H9 (cell line): ENCODE results near the gene GALNT9. TPM values are rescaled to one million over a fixed set of nuclear protein-coding genes. Genes with fewer than 3 reads are reported as not detected.

ENCODE experiments used
- DNase-seq: peaks from one replicate; pipeline ENCODE4 v3.0.0-alpha.2; 2017
- H2AFZ ChIP-seq: one replicate; pipeline ENCODE4 v1.6.1; 2013; ENCODE audit warnings: mild to moderate bottlenecking, low read length, control low read depth, moderate library complexity
- H2AK5ac ChIP-seq: 2 replicates; pipeline ENCODE4 v1.6.1; 2013; ENCODE audit warnings: low read length, control low read depth, mixed read lengths; ENCODE audit not compliant: insufficient read length
- H2BK120ac ChIP-seq: one replicate; pipeline ENCODE4 v1.6.1; 2013; ENCODE audit warnings: low read depth, mild to moderate bottlenecking, low read length, control low read depth, inconsistent platforms; ENCODE audit not compliant: poor library complexity, severe bottlenecking
- H2BK12ac ChIP-seq: 2 replicates; pipeline ENCODE4 v1.6.1; 2013; ENCODE audit warnings: low read length, control low read depth, mixed read lengths, low read depth; ENCODE audit not compliant: insufficient read length
- H2BK15ac ChIP-seq: 2 replicates; pipeline ENCODE4 v1.6.1; 2013; ENCODE audit warnings: low read depth, low read length, control low read depth
- H2BK20ac ChIP-seq: one replicate; pipeline ENCODE4 v1.6.1; 2013; ENCODE audit warnings: low read depth, mild to moderate bottlenecking, low read length, control low read depth, inconsistent platforms; ENCODE audit not compliant: poor library complexity, severe bottlenecking
- H2BK5ac ChIP-seq: 2 replicates; pipeline ENCODE4 v1.6.1; 2013; ENCODE audit warnings: low read length, control low read depth, mixed read lengths; ENCODE audit not compliant: insufficient read length
- H3K14ac ChIP-seq: 2 replicates; pipeline ENCODE4 v1.6.1; 2013; ENCODE audit warnings: low read length, control low read depth; ENCODE audit not compliant: insufficient read depth
- H3K18ac ChIP-seq: 2 replicates; pipeline ENCODE4 v1.6.1; 2013; ENCODE audit warnings: low read depth, mild to moderate bottlenecking, mixed read lengths, low read length, control low read depth; ENCODE audit not compliant: insufficient read length
- H3K23ac ChIP-seq: 2 replicates; pipeline ENCODE4 v1.6.1; 2013; ENCODE audit warnings: low read length, control low read depth, mixed read lengths, low read depth; ENCODE audit not compliant: insufficient read length
- H3K23me2 ChIP-seq: 2 replicates; pipeline ENCODE4 v1.6.1; 2013; ENCODE audit warnings: low read depth, mild to moderate bottlenecking, mixed read lengths, low read length, control low read depth; ENCODE audit not compliant: insufficient read length, poor library complexity, severe bottlenecking
- H3K27ac ChIP-seq: 2 replicates; pipeline ENCODE4 v1.5.1; 2013; ENCODE audit warnings: low read length, control low read depth, mixed read lengths, low read depth; ENCODE audit not compliant: insufficient read length
- H3K27me3 ChIP-seq: 2 replicates; pipeline ENCODE4 v1.6.1; 2013; ENCODE audit warnings: low read length, control low read depth, inconsistent platforms; ENCODE audit not compliant: insufficient read depth
- H3K4ac ChIP-seq: 2 replicates; pipeline ENCODE4 v1.6.1; 2013; ENCODE audit warnings: low read depth, mild to moderate bottlenecking, control low read depth, inconsistent platforms, low read length, moderate library complexity
- H3K4me1 ChIP-seq: 2 replicates; pipeline ENCODE4 v1.6.1; 2013; ENCODE audit warnings: low read length, control low read depth, inconsistent platforms; ENCODE audit not compliant: insufficient read depth
- H3K4me2 ChIP-seq: 2 replicates; pipeline ENCODE4 v1.6.1; 2013; ENCODE audit warnings: low read length, control low read depth, mixed read lengths; ENCODE audit not compliant: insufficient read length, insufficient read depth
- H3K56ac ChIP-seq: 2 replicates; pipeline ENCODE4 v1.6.1; 2013; ENCODE audit warnings: low read depth, mild to moderate bottlenecking, mixed read lengths, low read length, control low read depth; ENCODE audit not compliant: insufficient read length
- H3K79me1 ChIP-seq: 2 replicates; pipeline ENCODE4 v1.6.1; 2013; ENCODE audit warnings: low read depth, mild to moderate bottlenecking, moderate library complexity, low read length, control low read depth, inconsistent platforms; ENCODE audit not compliant: insufficient read depth, poor library complexity, severe bottlenecking
- H3K79me2 ChIP-seq: 2 replicates; pipeline ENCODE4 v1.6.1; 2013; ENCODE audit warnings: low read length, control low read depth, inconsistent platforms; ENCODE audit not compliant: insufficient read depth
- H3K9ac ChIP-seq: 2 replicates; pipeline ENCODE4 v1.6.1; 2013; ENCODE audit warnings: low read length, control low read depth, mixed read lengths; ENCODE audit not compliant: insufficient read length; ENCODE audit errors: extremely low read depth
- H3K9me3 ChIP-seq: one replicate; pipeline ENCODE4 v1.6.1; 2013; ENCODE audit warnings: low read depth, low read length, inconsistent platforms; ENCODE audit not compliant: control insufficient read depth
- H3T11ph ChIP-seq: one replicate; pipeline ENCODE4 v1.6.1; 2013; ENCODE audit warnings: mild to moderate bottlenecking, low read length, control low read depth, inconsistent platforms
- H4K20me1 ChIP-seq: one replicate; pipeline ENCODE4 v1.6.1; 2013; ENCODE audit not compliant: control insufficient read depth, insufficient read length, insufficient read depth
- H4K5ac ChIP-seq: 2 replicates; pipeline ENCODE4 v1.6.1; 2013; ENCODE audit warnings: low read depth, mild to moderate bottlenecking, mixed read lengths, low read length, control low read depth; ENCODE audit not compliant: insufficient read length
- H4K8ac ChIP-seq: replicated peaks from 2 replicates; pipeline ENCODE4 v1.6.1; 2013; ENCODE audit warnings: low read length, control low read depth, mixed read lengths, low read depth; ENCODE audit not compliant: insufficient read length
- H4K91ac ChIP-seq: 2 replicates; pipeline ENCODE4 v1.6.1; 2013; ENCODE audit warnings: low read depth, mild to moderate bottlenecking, moderate library complexity, mixed read lengths, low read length, control low read depth; ENCODE audit not compliant: insufficient read length
- H3K27ac Mint-ChIP-seq, 3 experiments: 2 replicates in 2 of 3; 3 replicates in 1 of 3; pipeline ENCODE4 v1.8.0; 2020 to 2021; ENCODE audit warnings: mixed read lengths in 3 of 3, mild to moderate bottlenecking in 1 of 3, moderate library complexity in 1 of 3
- H3K27me3 Mint-ChIP-seq: 2 replicates; pipeline ENCODE4 v1.8.0; 2021; ENCODE audit warnings: low read depth, mild to moderate bottlenecking, moderate library complexity, mixed read lengths
- H3K36me3 Mint-ChIP-seq, 3 experiments: 2 replicates in 2 of 3; 3 replicates in 1 of 3; pipeline ENCODE4 v1.8.0; 2020 to 2021; ENCODE audit warnings: low read depth in 3 of 3, mixed read lengths in 3 of 3; ENCODE audit not compliant: insufficient read depth in 1 of 3
- H3K4me1 Mint-ChIP-seq, 2 experiments: 2 replicates each; pipeline ENCODE4 v1.8.0; 2020; ENCODE audit warnings: mixed read lengths in 2 of 2
- H3K4me3 Mint-ChIP-seq, 2 experiments: 2 replicates in 1 of 2; 3 replicates in 1 of 2; pipeline ENCODE4 v1.8.0; 2020 to 2021; ENCODE audit warnings: mild to moderate bottlenecking in 2 of 2, mixed read lengths in 2 of 2, moderate library complexity in 1 of 2
- H3K9me3 Mint-ChIP-seq, 2 experiments: 2 replicates in 1 of 2; 3 replicates in 1 of 2; pipeline ENCODE4 v1.8.0; 2020; ENCODE audit warnings: mild to moderate bottlenecking in 2 of 2, mixed read lengths in 2 of 2, moderate library complexity in 1 of 2
- CTCF ChIP-seq: fragments of 200-600 bp; sonication (generic); conservative IDR thresholded peaks from 3 replicates; pipeline ENCODE4 v1.8.0; 2021; ENCODE audit warnings: antibody characterized with exemption, mild to moderate bottlenecking
- WGBS: extraction: QIAGEN DNeasy Blood & Tissue Kit; methylation state at CpG from one replicate; pipeline ENCODE4 v1.1.7; 2013; ENCODE audit warnings: missing lambda C conversion rate, low lambda C conversion rate, mixed read lengths; ENCODE audit not compliant: insufficient read length; ENCODE audit errors: extremely low coverage; 5-methylcytosine and 5-hydroxymethylcytosine counted together
- total RNA-seq: library from RNA; stranded (reverse); gene quantifications from 2 replicates; pipeline ENCODE4 v1.2.1, GENCODE V29; 2021

Gene GALNT9
- total RNA-seq, 1 experiment from 2014 or later, result 0.35 TPM

DNA sequence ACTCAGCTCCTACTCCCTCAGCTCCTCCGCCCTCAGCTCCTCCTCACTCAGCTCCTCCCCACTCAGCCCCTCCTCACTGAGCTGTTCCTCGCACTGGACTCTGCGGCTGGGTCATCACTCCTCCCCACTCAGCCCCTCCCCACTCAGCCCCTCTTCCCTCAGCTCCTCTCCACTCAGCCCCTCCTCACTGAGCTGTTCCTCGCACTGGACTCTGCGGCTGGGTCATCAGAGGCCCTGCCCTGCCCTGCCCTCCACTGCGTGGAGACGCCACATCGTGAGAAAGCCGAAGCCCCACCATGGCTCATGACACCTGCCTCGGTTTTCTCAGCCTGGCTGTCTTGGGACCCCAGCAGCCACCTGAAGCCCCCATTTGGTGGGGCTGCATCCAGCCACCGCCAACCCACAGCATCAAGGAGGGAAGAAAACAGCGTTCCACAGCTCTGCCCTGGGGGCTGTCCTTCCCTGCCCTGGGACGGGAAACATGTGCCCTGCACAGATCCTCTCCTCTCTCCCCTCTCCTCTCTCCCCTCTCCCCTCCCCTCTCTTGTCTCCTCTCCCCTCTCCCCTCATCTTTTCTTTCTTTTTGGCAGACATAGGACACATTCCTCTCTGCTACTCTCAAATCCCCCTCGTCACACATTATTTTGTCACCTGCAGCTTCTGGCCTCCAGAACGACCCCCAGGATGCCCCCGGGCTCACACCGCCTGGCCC lies 167.4 kb downstream of the GALNT9 start:
- Mint-ChIP-seq H3K4me3 (no peak overlapping the region), H3K27ac (no peak overlapping the region), H3K27me3 (peaks cover 37% of the 10 kb centered on the region), H3K36me3 (peaks cover 0 to 4% (median 0%) of the 10 kb centered on the region in 3 experiments; a peak in 1 of 7 replicates), H3K4me1 (0 out of 4 replicates have a peak, but pooled peaks cover 0 to 2% of the 10 kb centered on the region in 2 experiments), H3K9me3 (peaks cover 6 to 10% of the 10 kb centered on the region in 2 experiments; a peak in 4 of 5 replicates)
- H3K79me1 ChIP-seq, result no peaks in the 10 kb centered on the region
- no peak overlapping the region for H2BK20ac ChIP-seq
- H2BK12ac ChIP-seq, result no peak overlapping the region
- H4K91ac ChIP-seq, result no peak overlapping the region
- H2AK5ac ChIP-seq, result no peak overlapping the region
- no peak for DNase-seq
- no peak overlapping the region for H3T11ph ChIP-seq
- H3K9ac ChIP-seq, result no peak overlapping the region
- H4K20me1 ChIP-seq, result no peaks in the 10 kb centered on the region
- no peaks in the 10 kb centered on the region for H3K79me2 ChIP-seq
- H3K18ac ChIP-seq, result no peak overlapping the region
- no peaks in the 10 kb centered on the region for H3K23me2 ChIP-seq
- no peaks in the 10 kb centered on the region for H3K4me1 ChIP-seq
- TF ChIP-seq CTCF, result no peak
- no peak overlapping the region for H2AFZ ChIP-seq
- H3K56ac ChIP-seq, result no peak overlapping the region
- no peak overlapping the region for H2BK120ac ChIP-seq
- no peak overlapping the region for H2BK15ac ChIP-seq
- no peak overlapping the region for H4K8ac ChIP-seq
- WGBS, result no CpG with 5 or more reads among the region's 17 CpGs
- no peaks in the 10 kb centered on the region; the same call in 1 of the 2 replicates for H3K27me3 ChIP-seq
- no peak overlapping the region for H2BK5ac ChIP-seq
- H3K14ac ChIP-seq, result no peak overlapping the region
- no peak overlapping the region for H3K4ac ChIP-seq
- H3K4me2 ChIP-seq, result no peak overlapping the region
- H4K5ac ChIP-seq, result no peak overlapping the region
- no peak overlapping the region for H3K23ac ChIP-seq
- no peak overlapping the region for H3K27ac ChIP-seq
- H3K9me3 ChIP-seq, result peaks cover 7% of the 10 kb centered on the region
